Kidney glomerular epithelial cell (primary cell): Measurements from ENCODE around the gene SNIP1.
A peak's percentile ranks its signal among the peaks of the same experiment; 100 is the strongest.
"Not testable (repeated sequence)": the region's sequence is repeated elsewhere in the genome, so short reads cannot be mapped to it uniquely, and the experiment has no call there.

Experiments
- DNase-seq: peaks from one replicate; lab custom pipeline; 2025; lab: John Stamatoyannopoulos, UW

SNIP1 gene, protein sequence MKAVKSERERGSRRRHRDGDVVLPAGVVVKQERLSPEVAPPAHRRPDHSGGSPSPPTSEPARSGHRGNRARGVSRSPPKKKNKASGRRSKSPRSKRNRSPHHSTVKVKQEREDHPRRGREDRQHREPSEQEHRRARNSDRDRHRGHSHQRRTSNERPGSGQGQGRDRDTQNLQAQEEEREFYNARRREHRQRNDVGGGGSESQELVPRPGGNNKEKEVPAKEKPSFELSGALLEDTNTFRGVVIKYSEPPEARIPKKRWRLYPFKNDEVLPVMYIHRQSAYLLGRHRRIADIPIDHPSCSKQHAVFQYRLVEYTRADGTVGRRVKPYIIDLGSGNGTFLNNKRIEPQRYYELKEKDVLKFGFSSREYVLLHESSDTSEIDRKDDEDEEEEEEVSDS

GRCh38 chr1:37553927-37554808 lies at the start of gene SNIP1:
Gene SNIP1 (minus strand): TSS chr1:37554293. CDS start chr1:37554229, 64 bp downstream.
- peak; percentile 85 for DNase-seq

- peak; percentile 29 for DNase-seq
Observed at GRCh38 chr1:37602750-37603694, 48.9 kb upstream of the SNIP1 start.

- no peak for DNase-seq
Observed at GRCh38 chr1:37601441-37601840, 47.3 kb upstream of the SNIP1 start.

- DNase-seq, result no peak
Observed at GRCh38 chr1:37599940-37600339, 45.8 kb upstream of the SNIP1 start.

DNA sequence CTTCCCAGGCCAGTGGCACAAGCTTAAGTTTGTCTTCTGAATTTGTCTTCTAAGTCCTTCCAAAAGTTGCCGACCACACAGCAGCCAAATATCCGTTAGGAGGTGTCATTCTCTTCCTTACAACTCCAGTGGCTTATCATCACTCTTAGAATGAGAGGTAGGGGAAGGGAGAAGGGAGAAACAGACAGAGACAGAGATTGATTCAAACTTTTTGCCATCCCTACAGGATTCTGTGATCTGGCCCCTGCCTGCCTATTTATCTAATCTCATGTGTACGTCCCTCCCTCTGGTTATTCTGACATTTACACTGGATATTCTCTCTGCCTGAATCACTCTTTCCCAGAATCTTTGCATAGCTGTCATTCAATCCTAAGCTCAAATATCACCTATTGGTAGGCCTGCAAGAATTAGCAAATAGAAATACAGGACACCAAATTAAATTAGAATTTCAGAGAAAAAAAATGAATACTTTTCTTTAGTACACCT lies 42.1 kb upstream of the SNIP1 start:
- DNase-seq, result no peak

GRCh38 chr1:37595440-37596181 lies 41.5 kb upstream of the SNIP1 start, which contains the start of gene GNL2:
Gene GNL2 (minus strand): TSS chr1:37595937. CDS start chr1:37595822, 115 bp downstream.
- DNase-seq, result peak; percentile 93

- no peak for DNase-seq
Observed at GRCh38 chr1:37593726-37594125, 39.6 kb upstream of the SNIP1 start.

DNA sequence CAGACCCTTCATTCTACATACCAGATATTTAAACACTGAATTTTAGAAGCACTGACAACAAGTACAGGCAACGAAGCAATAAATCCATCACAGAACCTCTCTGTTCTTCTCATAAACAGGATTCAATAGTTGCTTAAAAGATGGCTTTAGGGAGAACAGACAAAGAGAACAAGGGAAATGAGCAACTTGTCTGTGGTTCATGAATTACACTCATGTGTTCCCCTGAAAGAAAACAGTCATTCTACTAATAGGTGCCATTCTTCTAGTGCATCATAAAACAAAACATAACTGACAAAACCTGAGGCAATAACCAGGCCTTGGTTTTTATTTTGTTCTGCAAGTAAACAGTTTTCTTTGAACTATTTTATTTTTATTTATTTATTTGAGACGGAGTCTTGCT lies 34.8 kb upstream of the SNIP1 start:
- no peak for DNase-seq

DNA sequence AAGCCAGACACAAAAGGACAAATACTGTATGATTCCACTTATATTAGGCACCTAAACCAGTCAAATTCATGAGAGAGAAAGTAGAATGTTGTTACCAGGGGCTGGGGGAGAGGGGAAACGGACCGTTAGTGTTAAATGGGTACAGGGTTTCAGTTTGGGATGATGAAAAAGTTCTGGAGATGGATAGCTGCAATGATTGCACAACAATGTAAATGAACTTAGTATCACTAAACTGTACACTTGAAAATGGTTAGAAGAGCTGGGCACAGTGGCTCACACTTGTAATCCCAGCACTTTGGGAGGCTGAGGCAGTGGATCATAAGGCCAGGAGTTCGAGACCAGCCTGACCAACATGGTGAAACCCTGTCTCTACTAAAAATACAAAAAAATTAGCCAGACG lies 30.5 kb upstream of the SNIP1 start:
- DNase-seq, result not testable (repeated sequence)

DNA sequence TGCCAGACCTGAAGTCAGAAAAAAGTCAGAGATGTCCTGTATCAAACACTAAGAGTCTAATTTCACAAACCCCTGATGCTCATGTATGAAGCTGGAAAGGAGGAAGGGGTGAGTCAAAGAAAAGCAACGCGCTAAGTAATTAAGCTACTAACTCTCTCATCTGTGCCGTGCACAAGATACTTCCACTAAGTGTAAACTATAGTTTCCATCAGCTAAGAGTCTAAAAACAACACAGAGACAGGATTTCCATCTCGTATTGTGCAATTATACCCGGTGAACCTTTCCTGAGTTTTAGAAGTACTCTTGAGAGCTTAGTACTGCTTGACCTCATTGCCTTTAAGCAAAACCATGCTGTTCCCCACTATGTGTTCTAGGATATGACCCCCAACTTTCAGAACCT lies 21.6 kb upstream of the SNIP1 start:
- no peak for DNase-seq

GRCh38 chr1:37574834-37575480 lies 20.9 kb upstream of the SNIP1 start:
- DNase-seq, result no peak

DNA sequence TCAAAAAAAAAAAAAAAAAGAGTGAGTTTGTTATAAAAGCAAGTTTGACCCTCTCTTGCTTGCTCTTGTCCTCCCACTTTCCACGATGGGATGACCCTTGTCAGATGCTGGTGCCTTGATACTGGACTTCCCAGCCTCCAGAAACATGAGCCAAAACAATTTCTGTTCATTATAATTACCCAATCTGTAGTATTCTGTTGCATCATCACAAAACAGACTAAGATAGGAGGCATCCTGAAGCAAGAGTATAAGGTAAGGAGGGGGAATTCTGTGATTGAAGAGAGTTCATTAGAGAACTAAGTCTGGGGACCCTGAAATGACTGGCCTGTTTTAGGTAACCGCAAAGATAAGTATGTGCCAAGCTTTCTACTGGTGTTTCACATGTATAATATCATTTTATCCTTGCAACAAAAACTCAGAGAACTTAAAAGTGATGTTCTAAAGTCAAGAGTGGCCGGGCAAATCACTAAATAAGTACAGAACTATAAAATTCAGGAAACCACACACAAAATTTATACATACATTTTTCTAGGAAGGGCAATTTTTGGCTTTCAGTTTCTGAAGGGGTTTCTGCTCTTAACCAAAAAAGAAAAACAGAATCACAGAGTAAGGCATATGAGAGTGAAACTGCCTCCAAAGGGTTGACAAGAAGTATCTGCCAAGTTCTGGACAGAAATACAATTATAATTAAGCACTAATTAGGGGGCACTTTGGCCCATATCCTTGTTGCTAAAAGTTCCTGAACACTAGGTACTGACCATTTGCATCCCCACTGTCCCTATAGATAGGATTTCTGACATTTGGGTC lies 16.6 kb upstream of the SNIP1 start:
- no peak for DNase-seq

GRCh38 chr1:37567023-37567422 lies 12.9 kb upstream of the SNIP1 start:
- DNase-seq, result no peak

GRCh38 chr1:37564892-37565291 lies 10.8 kb upstream of the SNIP1 start:
- DNase-seq, result no peak

DNA sequence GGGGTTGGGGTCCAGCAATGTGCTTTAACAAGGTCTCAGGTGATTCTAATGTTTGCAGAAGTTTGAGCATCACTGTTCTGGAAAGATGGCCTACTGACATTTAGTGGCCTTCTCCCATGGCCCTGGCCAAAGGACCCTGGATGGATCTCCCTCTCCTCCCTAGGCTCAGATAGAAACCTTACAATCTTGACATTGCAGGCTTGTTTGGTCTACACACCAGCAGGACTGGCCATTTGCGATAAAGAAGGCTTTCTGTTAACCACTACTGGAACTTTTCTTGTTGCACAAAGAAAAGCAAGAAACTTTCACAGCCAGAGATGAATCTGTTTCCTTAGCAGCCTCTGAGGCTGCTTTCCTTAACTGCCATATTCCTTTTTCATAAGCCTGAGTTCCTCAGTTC lies 8.9 kb upstream of the SNIP1 start:
- no peak for DNase-seq

- DNase-seq, result no peak
Observed at GRCh38 chr1:37561133-37562132, 7.3 kb upstream of the SNIP1 start.

DNA sequence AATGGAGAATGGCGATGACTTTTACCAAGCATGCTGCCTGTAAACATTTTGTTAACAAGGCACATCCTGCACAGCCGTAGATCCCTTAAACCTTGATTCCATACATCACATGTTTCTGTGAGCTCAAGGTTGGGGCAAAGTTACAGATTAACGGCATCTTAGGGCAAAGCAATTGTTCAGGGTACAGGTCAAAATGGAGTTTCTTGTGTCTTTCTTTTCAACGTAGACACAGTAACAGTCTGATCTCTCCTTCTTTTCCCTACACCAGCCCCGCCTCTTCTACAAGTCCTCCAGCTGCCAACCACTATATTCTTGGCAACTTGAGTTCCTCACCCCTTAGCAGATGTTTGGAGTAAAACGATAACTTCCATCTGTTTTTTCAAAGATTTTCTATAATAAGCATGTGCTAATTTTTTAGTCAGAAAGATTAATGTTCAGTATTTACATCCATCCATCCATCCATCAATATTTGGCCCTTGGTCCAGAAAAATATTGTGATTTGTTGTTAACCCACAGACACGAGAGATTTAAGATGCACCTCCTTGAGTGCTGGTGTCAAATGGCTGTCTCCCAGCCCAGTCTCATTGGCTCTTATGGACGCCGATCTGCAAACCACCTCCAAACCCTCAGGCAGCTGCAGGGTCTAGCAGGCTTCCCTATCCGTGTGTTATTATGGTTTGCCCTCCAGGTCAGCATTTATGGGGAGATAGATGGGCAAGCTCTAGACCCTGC lies 6.5 kb upstream of the SNIP1 start:
- no peak for DNase-seq

DNA sequence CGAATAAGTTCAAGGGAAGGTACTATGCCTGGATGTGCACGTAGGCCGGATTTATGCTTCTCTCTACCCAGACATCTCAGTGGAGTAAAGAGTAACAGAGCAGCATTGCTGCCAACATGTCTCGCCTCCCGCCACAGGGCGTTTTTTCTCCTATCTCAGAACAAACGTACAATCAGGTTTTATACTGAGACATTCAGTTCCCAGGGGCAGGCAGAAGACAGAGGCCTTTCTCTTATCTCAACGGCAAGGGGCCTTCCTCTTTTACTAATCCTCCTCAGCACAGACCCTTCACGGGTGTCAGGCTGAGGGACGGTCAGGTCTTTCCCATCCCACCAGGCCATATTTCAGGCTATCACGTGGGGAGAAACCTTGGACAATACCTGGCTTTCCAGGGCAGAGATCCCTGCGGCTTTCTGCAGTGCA lies 5.9 kb upstream of the SNIP1 start:
- not testable (repeated sequence) for DNase-seq
